Smooth muscle cell (in vitro differentiated cells): ENCODE data around the gene GRK5. TPM values are rescaled to one million over a fixed set of nuclear protein-coding genes. Genes with fewer than 3 reads are reported as not detected.
"Not testable (repeated sequence)": the region's sequence is repeated elsewhere in the genome, so short reads cannot be mapped to it uniquely, and the experiment has no call there.

Source experiments
- DNase-seq: peaks from one replicate; lab custom pipeline; 2025; ENCODE audit not compliant: unreplicated experiment; lab: John Stamatoyannopoulos, UW
- H2AFZ ChIP-seq: fragments of 200-600 bp; sonication (generic); 2 replicates; pipeline ENCODE4 v1.6.0; 2016; ENCODE audit warnings: antibody characterized with exemption, low read depth, mild to moderate bottlenecking
- H3F3A ChIP-seq: fragments of 200-600 bp; sonication (generic); 2 replicates; pipeline ENCODE4 v1.6.0; 2017; ENCODE audit warnings: antibody characterized with exemption, low read depth
- H3K27ac ChIP-seq: fragments of 200-600 bp; sonication (generic); 2 replicates; pipeline ENCODE4 v1.5.1; 2016; ENCODE audit warnings: low read depth, mild to moderate bottlenecking
- H3K27me3 ChIP-seq: fragments of 200-600 bp; sonication (generic); 2 replicates; pipeline ENCODE4 v1.6.1; 2016; ENCODE audit warnings: low read depth, mild to moderate bottlenecking
- H3K36me3 ChIP-seq: fragments of 200-600 bp; sonication (generic); 2 replicates; pipeline ENCODE4 v1.5.1; 2016; ENCODE audit warnings: low read depth
- H3K4me1 ChIP-seq: fragments of 200-600 bp; sonication (generic); 2 replicates; pipeline ENCODE4 v1.5.1; 2016; ENCODE audit warnings: low read depth
- H3K4me2 ChIP-seq: fragments of 200-600 bp; sonication (generic); 2 replicates; pipeline ENCODE4 v1.6.0; 2016; ENCODE audit warnings: mild to moderate bottlenecking
- H3K4me3 ChIP-seq: fragments of 200-600 bp; sonication (generic); 2 replicates; pipeline ENCODE4 v1.5.1; 2016; ENCODE audit warnings: mild to moderate bottlenecking
- H3K79me2 ChIP-seq: fragments of 200-600 bp; sonication (generic); 2 replicates; pipeline ENCODE4 v1.6.0; 2016; ENCODE audit warnings: low read depth, mild to moderate bottlenecking
- H3K9ac ChIP-seq: fragments of 200-600 bp; sonication (generic); 2 replicates; pipeline ENCODE4 v1.6.0; 2016; ENCODE audit warnings: low read depth
- H3K9me3 ChIP-seq: fragments of 200-600 bp; sonication (generic); replicated peaks from 2 replicates; pipeline ENCODE4 v1.5.1; 2016; ENCODE audit warnings: low read depth
- H4K20me1 ChIP-seq: fragments of 200-600 bp; sonication (generic); 2 replicates; pipeline ENCODE4 v1.6.0; 2016; ENCODE audit warnings: low read depth
- CTCF ChIP-seq: fragments of 200-600 bp; sonication (generic); IDR thresholded peaks from 2 replicates; pipeline ENCODE4 v1.5.1; 2017; ENCODE audit warnings: borderline replicate concordance, mild to moderate bottlenecking, antibody characterized with exemption; ENCODE audit not compliant: insufficient read depth, poor library complexity, severe bottlenecking
- WGBS: methylation state at CpG from one replicate; pipeline ENCODE4 v1.1.7; 2016; ENCODE audit warnings: low lambda C conversion rate; 5-methylcytosine and 5-hydroxymethylcytosine counted together
- polyA plus RNA-seq: library from polyadenylated mRNA; unstranded; fragments of >200 nt; fragmentation: Nextera tagmentation; extraction: Ambion mirVana; gene quantifications from 2 replicates; pipeline ENCODE4 v1.2.1, GENCODE V29; 2016
- total RNA-seq: library from RNA; depleted of rRNA; stranded (reverse); fragments of >200 nt; gene quantifications from 2 replicates; pipeline ENCODE4 v1.2.3, GENCODE V29; 2014

The GRK5 gene
- total and polyA plus RNA-seq, 2 experiments from 2014 or later = 4.4 to 5.2 TPM

- no peak overlapping the region for H3K4me3 ChIP-seq
- H4K20me1 ChIP-seq = peaks cover 5% of the 10 kb centered on the region
- H3K4me2 ChIP-seq = no peak overlapping the region
- H3K4me1 ChIP-seq = peaks cover 4% of the 10 kb centered on the region
- H3K27ac ChIP-seq = no peak overlapping the region
- no peak for TF ChIP-seq CTCF
- no peaks in the 10 kb centered on the region for H3K9me3 ChIP-seq
- H3K9ac ChIP-seq = no peak overlapping the region
- 60% methylated on average over 8 of the region's 8 CpGs for WGBS
- H3K27me3 ChIP-seq = no peaks in the 10 kb centered on the region
- H3K36me3 ChIP-seq = no peaks in the 10 kb centered on the region
- H2AFZ ChIP-seq = no peak overlapping the region
- DNase-seq = no peak
- peaks cover 29% of the 10 kb centered on the region for H3K79me2 ChIP-seq
- H3F3A ChIP-seq = no peaks in the 10 kb centered on the region
These were observed 31.2 kb downstream of the GRK5 start for GRCh38 chr10:119238577-119238976.

DNA sequence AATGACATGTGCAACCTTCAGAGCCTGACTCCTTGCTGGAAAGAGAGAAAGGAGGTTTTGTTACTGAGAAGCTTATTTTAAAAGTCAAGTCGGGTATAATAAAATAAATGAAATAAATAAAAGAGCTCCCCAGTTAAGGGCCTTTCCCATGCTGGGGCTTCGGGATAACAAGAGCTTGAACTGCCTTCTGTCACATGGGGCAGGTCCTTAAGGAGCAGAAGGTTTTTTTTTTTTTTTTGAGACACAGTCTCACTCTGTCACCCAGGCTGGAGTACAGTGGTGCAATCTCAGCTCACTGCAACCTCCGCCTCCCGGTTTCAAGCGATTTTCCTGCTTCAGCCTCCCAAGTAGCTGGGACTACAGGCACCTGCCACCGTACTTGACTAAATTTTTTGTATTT lies 31.6 kb downstream of the GRK5 start:
- DNase-seq, H3K4me3 ChIP-seq, H3K27me3 ChIP-seq, H3K9ac ChIP-seq, H3K27ac ChIP-seq, H3K4me2 ChIP-seq, H3K4me1 ChIP-seq, H3F3A ChIP-seq, H3K36me3 ChIP-seq, H2AFZ ChIP-seq, H3K9me3 ChIP-seq, H4K20me1 ChIP-seq: not testable (repeated sequence)
- WGBS = 87% methylated on average over 6 of the region's 6 CpGs
- peaks cover 27% of the 10 kb centered on the region for H3K79me2 ChIP-seq

DNA sequence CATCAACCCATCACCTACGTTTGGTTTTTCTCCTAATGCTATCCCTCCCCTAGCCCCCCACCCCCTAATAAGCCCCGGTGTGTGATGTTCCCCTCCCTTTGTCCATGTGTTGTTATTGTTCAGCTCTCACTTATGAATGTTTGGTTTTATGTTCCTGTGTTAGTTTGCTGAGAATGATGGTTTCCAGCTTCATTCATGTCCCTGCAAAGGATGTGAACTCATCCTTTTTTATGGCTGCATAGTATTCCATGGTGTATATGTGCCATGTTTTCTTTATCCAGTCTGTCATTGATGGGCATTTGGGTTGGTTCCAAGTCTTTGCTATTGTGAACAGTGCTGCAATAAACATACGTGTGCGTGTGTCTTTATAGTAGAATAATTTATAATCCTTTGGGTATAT lies 32.3 kb downstream of the GRK5 start:
- peaks cover 10% of the 10 kb centered on the region for H3K4me1 ChIP-seq
- not testable (repeated sequence) for H3K9me3 ChIP-seq, H3F3A ChIP-seq, H3K4me2 ChIP-seq, H3K36me3 ChIP-seq, H3K27me3 ChIP-seq, H4K20me1 ChIP-seq, H3K4me3 ChIP-seq, DNase-seq, H2AFZ ChIP-seq, H3K27ac ChIP-seq, H3K9ac ChIP-seq
- H3K79me2 ChIP-seq = peaks cover 21% of the 10 kb centered on the region
- 99% methylated on average over 4 of the region's 4 CpGs for WGBS

DNA sequence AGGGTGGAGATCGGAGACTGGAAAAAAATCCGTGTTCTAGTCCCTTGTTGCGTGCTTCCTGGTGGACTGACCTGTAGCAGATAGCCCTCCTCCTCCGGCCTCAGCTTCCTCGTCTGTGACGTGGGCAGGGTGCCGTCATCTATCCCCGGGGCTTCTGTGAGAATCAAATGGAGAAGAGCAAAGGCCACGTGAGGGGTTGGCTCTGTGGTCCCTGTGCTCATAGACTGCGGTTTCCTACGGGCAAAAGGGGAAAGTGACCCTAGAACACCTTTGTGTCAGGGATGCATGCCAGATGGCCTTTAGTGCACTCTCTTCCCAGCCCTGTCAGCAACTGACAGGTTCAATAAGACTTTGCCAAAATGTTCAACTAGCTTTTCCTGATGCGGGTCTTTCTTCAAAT lies 33.7 kb downstream of the GRK5 start:
- no peak overlapping the region for H3K4me3 ChIP-seq
- no peak overlapping the region for H2AFZ ChIP-seq
- DNase-seq = no peak
- WGBS = 89% methylated on average over 12 of the region's 12 CpGs
- H3F3A ChIP-seq = no peaks in the 10 kb centered on the region
- H3K4me1 ChIP-seq = peaks cover 10% of the 10 kb centered on the region
- H3K27me3 ChIP-seq = no peaks in the 10 kb centered on the region
- H3K27ac ChIP-seq = no peak overlapping the region
- peaks cover 5% of the 10 kb centered on the region for H4K20me1 ChIP-seq
- H3K79me2 ChIP-seq = peaks cover 18% of the 10 kb centered on the region
- TF ChIP-seq CTCF = no peak
- H3K36me3 ChIP-seq = no peaks in the 10 kb centered on the region
- H3K9me3 ChIP-seq = no peaks in the 10 kb centered on the region
- no peak overlapping the region for H3K4me2 ChIP-seq
- no peak overlapping the region for H3K9ac ChIP-seq

GRCh38 chr10:119242186-119242585 lies 34.8 kb downstream of the GRK5 start:
- no peak for TF ChIP-seq CTCF
- Histone ChIP-seq H3K4me3 (no peak overlapping the region), H3K27me3 (no peaks in the 10 kb centered on the region), H4K20me1 (peaks cover 11% of the 10 kb centered on the region), H3K79me2 (peaks cover 23% of the 10 kb centered on the region), H3K9ac (no peak overlapping the region), H3K36me3 (no peaks in the 10 kb centered on the region), H3K4me1 (peaks cover 10% of the 10 kb centered on the region), H3F3A (no peaks in the 10 kb centered on the region), H2AFZ (no peak overlapping the region), H3K9me3 (no peaks in the 10 kb centered on the region), H3K27ac (no peak overlapping the region), H3K4me2 (no peak overlapping the region)
- 73% methylated on average over 7 of the region's 7 CpGs for WGBS
- no peak for DNase-seq
